GM23248 (cell line): ENCODE measurements around the gene BAD. TPM values are rescaled to one million over a fixed set of nuclear protein-coding genes. Genes with fewer than 3 reads are reported as not detected.

Source experiments
- DNase-seq: peaks from one replicate; pipeline ENCODE4 v3.0.0-alpha.2; 2015
- H2AFZ ChIP-seq: fragments of 200-600 bp; sonication (generic); 2 replicates; pipeline ENCODE4 v1.6.1; 2016; ENCODE audit warnings: antibody characterized with exemption
- H3F3A ChIP-seq: fragments of 200-600 bp; sonication (generic); 2 replicates; pipeline ENCODE4 v1.6.1; 2016; ENCODE audit warnings: mild to moderate bottlenecking, antibody characterized with exemption, mixed run types; ENCODE audit not compliant: insufficient read depth
- H3K27ac ChIP-seq: fragments of 200-600 bp; sonication (generic); 2 replicates; pipeline ENCODE4 v1.5.1; 2016; ENCODE audit warnings: mild to moderate bottlenecking
- H3K27me3 ChIP-seq: fragments of 200-600 bp; sonication (generic); replicated peaks from 2 replicates; pipeline ENCODE4 v1.6.1; 2016; ENCODE audit warnings: mild to moderate bottlenecking; ENCODE audit not compliant: insufficient read depth
- H3K36me3 ChIP-seq: fragments of 200-600 bp; sonication (generic); 2 replicates; pipeline ENCODE4 v1.6.1; 2016; ENCODE audit warnings: low read depth, mild to moderate bottlenecking
- H3K4me1 ChIP-seq: fragments of 200-600 bp; sonication (generic); 2 replicates; pipeline ENCODE4 v1.6.1; 2016; ENCODE audit warnings: mild to moderate bottlenecking; ENCODE audit not compliant: insufficient read depth
- H3K4me2 ChIP-seq: fragments of 200-600 bp; sonication (generic); one replicate; pipeline ENCODE4 v1.6.1; 2016; ENCODE audit warnings: mild to moderate bottlenecking; ENCODE audit not compliant: unreplicated experiment
- H3K4me3 ChIP-seq: fragments of 200-600 bp; sonication (generic); 2 replicates; pipeline ENCODE4 v1.5.1; 2016; ENCODE audit warnings: mild to moderate bottlenecking
- H3K79me2 ChIP-seq: fragments of 200-600 bp; sonication (generic); 2 replicates; pipeline ENCODE4 v1.6.1; 2016; ENCODE audit warnings: mild to moderate bottlenecking; ENCODE audit not compliant: insufficient read depth
- H3K9ac ChIP-seq: fragments of 200-600 bp; sonication (generic); 2 replicates; pipeline ENCODE4 v1.6.1; 2016; ENCODE audit warnings: mild to moderate bottlenecking
- H3K9me2 ChIP-seq: fragments of 200-600 bp; sonication (generic); 2 replicates; pipeline ENCODE4 v1.6.1; 2016; ENCODE audit warnings: mixed run types, mild to moderate bottlenecking, moderate library complexity; ENCODE audit not compliant: insufficient read depth
- H3K9me3 ChIP-seq: fragments of 200-600 bp; sonication (generic); one replicate; pipeline ENCODE4 v1.6.1; 2017; ENCODE audit warnings: low read depth
- H4K20me1 ChIP-seq: fragments of 200-600 bp; sonication (generic); 2 replicates; pipeline ENCODE4 v1.6.0; 2016; ENCODE audit not compliant: insufficient read depth
- EZH2 ChIP-seq: fragments of 200-600 bp; sonication (generic); IDR thresholded peaks from 2 replicates; pipeline ENCODE4 v1.6.1; 2018; ENCODE audit warnings: antibody characterized with exemption, mild to moderate bottlenecking; ENCODE audit not compliant: insufficient read depth, poor library complexity, severe bottlenecking
- EZH2phosphoT487 ChIP-seq: fragments of 200-600 bp; sonication (generic); IDR thresholded peaks from 2 replicates; pipeline ENCODE4 v1.6.1; 2018; ENCODE audit warnings: antibody characterized with exemption, moderate library complexity, mild to moderate bottlenecking, low read depth; ENCODE audit not compliant: insufficient read depth
- WGBS, 2 experiments: methylation state at CpG; one replicate each; pipeline ENCODE4 v1.1.6; 2015 to 2017; ENCODE audit warnings: low lambda C conversion rate in 2 of 2, low coverage in 1 of 2; ENCODE audit errors: missing lambda C conversion rate in 2 of 2; 5-methylcytosine and 5-hydroxymethylcytosine counted together
- in situ Hi-C: fragments of 300-500 bp; cut with MboI; formaldehyde crosslinking; loops from 2 replicates; pipeline ENCODE4 v1.15.0; 2020
- polyA plus RNA-seq: library from polyadenylated mRNA; unstranded; fragments of >200 nt; fragmentation: Nextera tagmentation; extraction: Ambion mirVana; gene quantifications from 2 replicates; pipeline ENCODE4 v1.2.1, GENCODE V29; 2016
- total RNA-seq: library from RNA; depleted of rRNA; stranded (reverse); fragments of >200 nt; shearing (Covaris generic); gene quantifications from 2 replicates; pipeline ENCODE4 v1.2.3, GENCODE V29; 2014

The BAD gene
- total and polyA plus RNA-seq, 2 experiments from 2014 or later: 146 to 170 TPM

DNA sequence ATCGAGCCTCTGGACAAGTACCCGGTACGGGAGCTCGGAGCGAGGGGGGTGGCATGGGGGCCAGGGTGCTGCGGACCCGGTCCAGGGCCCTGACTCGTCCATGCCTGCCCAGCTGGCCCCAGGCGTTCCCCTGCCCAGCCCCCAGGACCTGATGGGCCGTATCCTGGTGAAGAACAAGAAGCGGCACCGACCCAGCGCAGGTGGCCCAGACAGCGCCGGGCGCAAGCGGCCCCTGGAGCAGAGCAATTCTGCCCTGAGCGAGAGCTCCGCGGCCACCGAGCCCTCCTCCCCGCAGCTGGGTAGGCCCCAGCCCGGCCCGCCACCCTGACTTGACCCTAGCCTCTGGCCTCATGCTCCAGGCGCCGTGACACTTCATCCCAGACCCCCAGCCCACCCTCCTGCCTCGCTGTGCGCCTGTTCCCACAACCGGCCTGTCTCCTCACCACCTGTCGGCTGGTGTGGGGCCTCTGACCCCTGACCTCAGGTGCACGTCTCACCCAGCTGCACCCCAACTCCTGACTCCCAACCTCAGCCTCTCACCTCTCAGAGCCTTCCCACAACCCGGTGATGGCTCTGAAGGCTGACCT is 25.4 kb downstream of the BAD start:
- Histone ChIP-seq H3K4me1 (no peaks in the 10 kb centered on the region), H3K9ac (no peak overlapping the region), H4K20me1 (no peaks in the 10 kb centered on the region), H3K4me2 (no peak overlapping the region), H3F3A (no peaks in the 10 kb centered on the region), H3K9me2 (no peaks in the 10 kb centered on the region), H3K79me2 (peaks cover 3% of the 10 kb centered on the region), H3K27me3 (no peaks in the 10 kb centered on the region), H2AFZ (no peak overlapping the region), H3K36me3 (peaks cover 7% of the 10 kb centered on the region; the same call in 1 of the 2 replicates), H3K9me3 (no peaks in the 10 kb centered on the region), H3K4me3 (no peak overlapping the region), H3K27ac (no peak overlapping the region)
- WGBS, 2 experiments: 99% methylated on average over 18 to 24 of the region's 32 CpGs
- TF ChIP-seq EZH2 (no peak), EZH2phosphoT487 (no peak)
- no peak for DNase-seq
- in situ Hi-C loops: no loop called here

DNA sequence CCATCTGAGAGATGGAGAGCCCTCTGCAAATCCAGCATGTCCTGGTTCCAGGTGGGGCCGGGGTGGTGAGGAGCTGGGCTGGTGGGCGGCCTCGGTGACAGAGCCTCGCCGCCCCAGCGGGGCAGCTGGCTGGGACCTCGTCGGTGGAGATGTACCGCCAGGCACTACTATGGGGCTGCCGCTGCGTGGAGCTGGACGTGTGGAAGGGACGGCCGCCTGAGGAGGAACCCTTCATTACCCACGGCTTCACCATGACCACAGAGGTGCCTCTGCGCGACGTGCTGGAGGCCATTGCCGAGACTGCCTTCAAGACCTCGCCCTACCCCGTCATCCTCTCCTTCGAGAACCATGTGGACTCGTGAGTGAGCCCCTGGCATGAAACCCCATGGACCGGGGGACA is 26.1 kb downstream of the BAD start:
- Histone ChIP-seq H3K79me2 (peaks cover 10% of the 10 kb centered on the region), H3K4me3 (no peak overlapping the region), H3K4me1 (0 out of 2 replicates have a peak, but pooled peaks cover 3% of the 10 kb centered on the region), H3K9ac (no peak overlapping the region), H3K4me2 (no peak overlapping the region), H3K36me3 (peaks cover 7% of the 10 kb centered on the region; the same call in 1 of the 2 replicates), H3F3A (no peaks in the 10 kb centered on the region), H2AFZ (no peak overlapping the region), H3K27ac (no peak overlapping the region), H3K9me2 (no peaks in the 10 kb centered on the region), H3K27me3 (no peaks in the 10 kb centered on the region), H4K20me1 (no peaks in the 10 kb centered on the region), H3K9me3 (no peaks in the 10 kb centered on the region)
- no peak for TF ChIP-seq EZH2
- no peak for TF ChIP-seq EZH2phosphoT487
- no peak for DNase-seq
- WGBS, 2 experiments: 90 to 93% methylated on average over 20 to 24 of the region's 24 CpGs
- in situ Hi-C loops: no loop called here

DNA sequence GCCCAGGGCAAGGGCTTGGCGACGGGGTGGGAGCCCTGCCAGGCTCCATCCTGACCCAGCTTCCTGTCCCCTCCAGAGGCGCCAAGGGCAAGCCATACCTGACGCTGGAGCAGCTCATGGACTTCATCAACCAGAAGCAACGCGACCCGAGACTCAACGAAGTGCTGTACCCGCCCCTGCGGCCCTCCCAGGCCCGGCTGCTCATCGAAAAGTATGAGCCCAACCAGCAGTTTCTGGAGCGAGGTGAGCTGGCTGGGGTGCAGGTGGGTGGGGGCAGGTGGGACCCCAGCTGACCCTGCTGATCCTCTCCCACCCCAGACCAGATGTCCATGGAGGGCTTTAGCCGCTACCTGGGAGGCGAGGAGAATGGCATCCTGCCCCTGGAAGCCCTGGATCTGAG is 28.2 kb downstream of the BAD start:
- Histone ChIP-seq H3K4me3 (no peak overlapping the region), H3K9me3 (no peaks in the 10 kb centered on the region), H3K4me2 (no peak overlapping the region), H3K27ac (no peak overlapping the region), H3K9me2 (no peaks in the 10 kb centered on the region), H3F3A (no peaks in the 10 kb centered on the region), H3K27me3 (no peaks in the 10 kb centered on the region), H3K9ac (no peak overlapping the region), H3K79me2 (peaks cover 29% of the 10 kb centered on the region), H3K36me3 (no peaks in the 10 kb centered on the region; the same call in 1 of the 2 replicates), H2AFZ (no peak overlapping the region), H4K20me1 (no peaks in the 10 kb centered on the region), H3K4me1 (peaks cover 11% of the 10 kb centered on the region; the same call in 1 of the 2 replicates)
- in situ Hi-C loops: no loop called here
- DNase-seq: no peak
- WGBS, 2 experiments: 93 to 97% methylated on average over 11 to 15 of the region's 15 CpGs
- TF ChIP-seq EZH2phosphoT487: no peak
- TF ChIP-seq EZH2: no peak

DNA sequence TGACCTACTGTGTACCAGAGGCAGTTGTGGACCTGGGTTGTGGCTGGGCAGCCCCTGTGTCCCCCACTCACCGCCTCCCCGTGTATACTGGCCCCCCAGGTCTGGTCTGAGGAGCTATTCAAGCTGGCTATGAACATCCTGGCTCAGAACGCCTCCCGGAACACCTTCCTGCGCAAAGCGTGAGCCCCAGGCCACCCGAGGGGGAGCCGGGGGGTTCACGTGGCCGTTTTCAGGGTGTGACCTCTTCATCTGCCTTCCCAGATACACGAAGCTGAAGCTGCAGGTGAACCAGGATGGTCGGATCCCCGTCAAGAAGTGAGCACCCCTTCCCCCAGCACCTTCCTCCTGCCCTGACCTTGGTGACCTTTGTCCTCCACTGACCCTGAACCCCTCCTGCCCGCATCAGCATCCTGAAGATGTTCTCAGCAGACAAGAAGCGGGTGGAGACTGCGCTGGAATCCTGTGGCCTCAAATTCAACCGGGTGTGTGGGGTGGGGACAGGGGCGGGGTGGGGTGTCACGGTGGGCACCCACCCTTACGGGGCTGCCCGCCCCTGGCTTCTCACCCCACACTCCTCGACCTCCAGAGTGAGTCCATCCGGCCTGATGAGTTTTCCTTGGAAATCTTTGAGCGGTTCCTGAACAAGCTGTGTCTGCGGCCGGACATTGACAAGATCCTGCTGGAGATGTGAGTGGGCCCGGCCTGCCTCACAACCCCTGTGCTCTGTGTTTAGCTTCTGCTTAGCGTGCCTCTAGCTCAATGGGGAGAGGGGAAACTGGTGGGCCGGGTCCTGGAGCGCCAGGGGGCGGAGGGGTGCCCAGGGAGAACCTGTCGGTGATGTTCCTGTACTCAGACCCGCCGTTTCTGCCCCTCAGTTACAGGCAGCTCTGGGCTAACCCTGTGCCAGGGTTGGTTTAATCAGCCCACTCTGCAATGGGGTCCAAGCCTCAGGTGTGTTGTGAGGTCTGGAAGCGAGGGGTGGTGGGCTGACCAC is 29.0 kb downstream of the BAD start:
- no peak overlapping the region for H3K9ac ChIP-seq
- no peaks in the 10 kb centered on the region for H3K9me2 ChIP-seq
- H3K27me3 ChIP-seq: no peaks in the 10 kb centered on the region
- no peak overlapping the region for H3K4me2 ChIP-seq
- DNase-seq: no peak
- peaks cover 29% of the 10 kb centered on the region for H3K79me2 ChIP-seq
- H3K9me3 ChIP-seq: no peaks in the 10 kb centered on the region
- no peaks in the 10 kb centered on the region for H4K20me1 ChIP-seq
- H3K4me3 ChIP-seq: no peak overlapping the region
- H3K27ac ChIP-seq: no peak overlapping the region
- no peaks in the 10 kb centered on the region for H3F3A ChIP-seq
- no peak for TF ChIP-seq EZH2
- no peak for TF ChIP-seq EZH2phosphoT487
- no peak overlapping the region for H2AFZ ChIP-seq
- H3K4me1 ChIP-seq: peaks cover 11% of the 10 kb centered on the region; the same call in 1 of the 2 replicates
- WGBS, 2 experiments: 88 to 91% methylated on average over 32 to 33 of the region's 35 CpGs
- in situ Hi-C loops: no loop called here
- H3K36me3 ChIP-seq: no peaks in the 10 kb centered on the region; the same call in 1 of the 2 replicates
